ENCODE measurements around the gene PCDHGB3.
"Not testable (repeated sequence)": the region's sequence is repeated elsewhere in the genome, so short reads cannot be mapped to it uniquely, and the experiment has no call there.

The PCDHGB3 gene
- 0.19 to 2.3 (median 1.0) reads per million in 3 donors for total RNA-seq

- Histone ChIP-seq H3K4me3 (ENCODE audit: insufficient read depth, low read depth, low read length, poor library complexity, severe bottlenecking) (peak within 1 kb of the TSS; percentile 31), H3K4me1 (ENCODE audit: control insufficient read depth, insufficient read depth, low read length, poor library complexity, severe bottlenecking) (no peaks in the 10 kb centered on the region), H3K27me3 (replicated peaks; ENCODE audit: control insufficient read depth, insufficient read depth, low read length, poor library complexity, severe bottlenecking) (peaks cover 20% of the 10 kb centered on the region), H3K36me3 (ENCODE audit: control insufficient read depth, insufficient read depth, low read length) (no peaks in the 10 kb centered on the region), H3K27ac (ENCODE audit: insufficient read depth, low read length, poor library complexity, severe bottlenecking) (no peak within 1 kb of the TSS), H3K9me3 (ENCODE audit: control insufficient read depth, low read length) (peaks cover 5% of the 10 kb centered on the region)
- peak in 1 of 3 donors; percentile 21 for DNase-seq
Measured at GRCh38 chr5:141369994-141370848, at the start of gene PCDHGB3. Gene PCDHGB3, plus strand, starts transcription at chr5:141370242. Its CDS starts 153 bp downstream, at chr5:141370395.

- no peaks in the 10 kb centered on the region for H3K27me3 ChIP-seq (replicated peaks; ENCODE audit: control insufficient read depth, insufficient read depth, low read length, poor library complexity, severe bottlenecking)
- H3K4me1 ChIP-seq (ENCODE audit: control insufficient read depth, insufficient read depth, low read length, poor library complexity, severe bottlenecking): no peaks in the 10 kb centered on the region
- H3K36me3 ChIP-seq (ENCODE audit: control insufficient read depth, insufficient read depth, low read length): peaks cover 9% of the 10 kb centered on the region
- H3K27ac ChIP-seq (ENCODE audit: insufficient read depth, low read length, poor library complexity, severe bottlenecking): no peak overlapping the region
- no peak overlapping the region for H3K4me3 ChIP-seq (ENCODE audit: insufficient read depth, low read depth, low read length, poor library complexity, severe bottlenecking)
- peaks cover 26% of the 10 kb centered on the region for H3K9me3 ChIP-seq (ENCODE audit: control insufficient read depth, low read length)
- DNase-seq: no peak
Measured at GRCh38 chr5:141322261-141322660, 47.8 kb upstream of the PCDHGB3 start.

- Histone ChIP-seq H3K4me1 (ENCODE audit: control insufficient read depth, insufficient read depth, low read length, poor library complexity, severe bottlenecking) (no peaks in the 10 kb centered on the region), H3K4me3 (ENCODE audit: insufficient read depth, low read depth, low read length, poor library complexity, severe bottlenecking) (peak overlapping the region; percentile 54), H3K27me3 (replicated peaks; ENCODE audit: control insufficient read depth, insufficient read depth, low read length, poor library complexity, severe bottlenecking) (peaks cover 5% of the 10 kb centered on the region), H3K9me3 (ENCODE audit: control insufficient read depth, low read length) (peaks cover 7% of the 10 kb centered on the region), H3K36me3 (ENCODE audit: control insufficient read depth, insufficient read depth, low read length) (no peaks in the 10 kb centered on the region), H3K27ac (ENCODE audit: insufficient read depth, low read length, poor library complexity, severe bottlenecking) (peak overlapping the region; percentile 56)
- DNase-seq: peak; percentile 48 to 60 (median 51)
Measured at GRCh38 chr5:141326088-141326854, 43.8 kb upstream of the PCDHGB3 start.

- H3K9me3 ChIP-seq (ENCODE audit: control insufficient read depth, low read length): peaks cover 7% of the 10 kb centered on the region
Measured at GRCh38 chr5:141328231-141328630, 41.8 kb upstream of the PCDHGB3 start.

GRCh38 chr5:141330299-141331080 lies 39.6 kb upstream of the PCDHGB3 start, which contains the start of gene PCDHGA1:
Gene PCDHGA1, plus strand, starts transcription at chr5:141330514.
- H3K9me3 ChIP-seq (ENCODE audit: control insufficient read depth, low read length): peaks cover 10% of the 10 kb centered on the region
- peaks cover 18% of the 10 kb centered on the region for H3K27me3 ChIP-seq (replicated peaks; ENCODE audit: control insufficient read depth, insufficient read depth, low read length, poor library complexity, severe bottlenecking)
- no peak within 1 kb of the TSS for H3K27ac ChIP-seq (ENCODE audit: insufficient read depth, low read length, poor library complexity, severe bottlenecking)
- no peaks in the 10 kb centered on the region for H3K36me3 ChIP-seq (ENCODE audit: control insufficient read depth, insufficient read depth, low read length)
- DNase-seq: peak in 1 of 3 donors; percentile 14
- H3K4me3 ChIP-seq (ENCODE audit: insufficient read depth, low read depth, low read length, poor library complexity, severe bottlenecking): no peak within 1 kb of the TSS
- H3K4me1 ChIP-seq (ENCODE audit: control insufficient read depth, insufficient read depth, low read length, poor library complexity, severe bottlenecking): no peaks in the 10 kb centered on the region

More at GRCh38 chr5:141328231-141328630, 41.8 kb upstream of the PCDHGB3 start:
- Histone ChIP-seq H3K4me3 (ENCODE audit: insufficient read depth, low read depth, low read length, poor library complexity, severe bottlenecking) (no peak overlapping the region), H3K4me1 (ENCODE audit: control insufficient read depth, insufficient read depth, low read length, poor library complexity, severe bottlenecking) (no peaks in the 10 kb centered on the region), H3K36me3 (ENCODE audit: control insufficient read depth, insufficient read depth, low read length) (no peaks in the 10 kb centered on the region), H3K27ac (ENCODE audit: insufficient read depth, low read length, poor library complexity, severe bottlenecking) (no peak overlapping the region), H3K27me3 (replicated peaks; ENCODE audit: control insufficient read depth, insufficient read depth, low read length, poor library complexity, severe bottlenecking) (peaks cover 15% of the 10 kb centered on the region)
- DNase-seq: no peak

- DNase-seq; H3K27ac ChIP-seq (ENCODE audit: insufficient read depth, low read length, poor library complexity, severe bottlenecking); H3K9me3 ChIP-seq (ENCODE audit: control insufficient read depth, low read length); H3K36me3 ChIP-seq (ENCODE audit: control insufficient read depth, insufficient read depth, low read length); H3K4me1 ChIP-seq (ENCODE audit: control insufficient read depth, insufficient read depth, low read length, poor library complexity, severe bottlenecking); H3K4me3 ChIP-seq (ENCODE audit: insufficient read depth, low read depth, low read length, poor library complexity, severe bottlenecking): not testable (repeated sequence)
- H3K27me3 ChIP-seq (replicated peaks; ENCODE audit: control insufficient read depth, insufficient read depth, low read length, poor library complexity, severe bottlenecking): peaks cover 18% of the 10 kb centered on the region
Measured at GRCh38 chr5:141332571-141332970, 37.5 kb upstream of the PCDHGB3 start.

- H3K4me1 ChIP-seq (ENCODE audit: control insufficient read depth, insufficient read depth, low read length, poor library complexity, severe bottlenecking): no peaks in the 10 kb centered on the region
- H3K4me3 ChIP-seq (ENCODE audit: insufficient read depth, low read depth, low read length, poor library complexity, severe bottlenecking): no peak within 1 kb of the TSS
- H3K27me3 ChIP-seq (replicated peaks; ENCODE audit: control insufficient read depth, insufficient read depth, low read length, poor library complexity, severe bottlenecking): peaks cover 16% of the 10 kb centered on the region
- H3K9me3 ChIP-seq (ENCODE audit: control insufficient read depth, low read length): peaks cover 3% of the 10 kb centered on the region
- DNase-seq: no peak
- no peak within 1 kb of the TSS for H3K27ac ChIP-seq (ENCODE audit: insufficient read depth, low read length, poor library complexity, severe bottlenecking)
- H3K36me3 ChIP-seq (ENCODE audit: control insufficient read depth, insufficient read depth, low read length): no peaks in the 10 kb centered on the region
Measured at GRCh38 chr5:141338538-141339306, 31.3 kb upstream of the PCDHGB3 start, which contains the start of gene PCDHGA2. Gene PCDHGA2, plus strand, starts transcription at chr5:141338760.

- not testable (repeated sequence) for H3K4me3 ChIP-seq (ENCODE audit: insufficient read depth, low read depth, low read length, poor library complexity, severe bottlenecking); H3K9me3 ChIP-seq (ENCODE audit: control insufficient read depth, low read length); H3K27ac ChIP-seq (ENCODE audit: insufficient read depth, low read length, poor library complexity, severe bottlenecking); DNase-seq; H3K4me1 ChIP-seq (ENCODE audit: control insufficient read depth, insufficient read depth, low read length, poor library complexity, severe bottlenecking); H3K36me3 ChIP-seq (ENCODE audit: control insufficient read depth, insufficient read depth, low read length)
- peaks cover 19% of the 10 kb centered on the region for H3K27me3 ChIP-seq (replicated peaks; ENCODE audit: control insufficient read depth, insufficient read depth, low read length, poor library complexity, severe bottlenecking)
Measured at GRCh38 chr5:141340781-141341354, 29.2 kb upstream of the PCDHGB3 start.

- Histone ChIP-seq H3K9me3 (ENCODE audit: control insufficient read depth, low read length) (no peaks in the 10 kb centered on the region), H3K27ac (ENCODE audit: insufficient read depth, low read length, poor library complexity, severe bottlenecking) (no peak overlapping the region), H3K36me3 (ENCODE audit: control insufficient read depth, insufficient read depth, low read length) (no peaks in the 10 kb centered on the region), H3K4me1 (ENCODE audit: control insufficient read depth, insufficient read depth, low read length, poor library complexity, severe bottlenecking) (no peaks in the 10 kb centered on the region), H3K4me3 (ENCODE audit: insufficient read depth, low read depth, low read length, poor library complexity, severe bottlenecking) (no peak overlapping the region), H3K27me3 (replicated peaks; ENCODE audit: control insufficient read depth, insufficient read depth, low read length, poor library complexity, severe bottlenecking) (peaks cover 18% of the 10 kb centered on the region)
- DNase-seq: no peak
Measured at GRCh38 chr5:141342773-141343172, 27.3 kb upstream of the PCDHGB3 start.
